Umbilical cord (tissue), 2 donors: Measurements from ENCODE around the gene PARD6A. TPM values are rescaled to one million over a fixed set of nuclear protein-coding genes. Genes with fewer than 3 reads are reported as not detected.

Experiments
- DNase-seq: peaks from one replicate; pipeline ENCODE4 v3.0.0-alpha.2; 2015; ENCODE audit warnings: low spot score
- total RNA-seq: library from RNA; depleted of rRNA; stranded (reverse); fragments of >200 nt; gene quantifications from one replicate; pipeline ENCODE4 v1.2.3, GENCODE V29; 2014; ENCODE audit warnings: low replicate concordance; ENCODE audit not compliant: insufficient read depth

PARD6A gene, protein sequence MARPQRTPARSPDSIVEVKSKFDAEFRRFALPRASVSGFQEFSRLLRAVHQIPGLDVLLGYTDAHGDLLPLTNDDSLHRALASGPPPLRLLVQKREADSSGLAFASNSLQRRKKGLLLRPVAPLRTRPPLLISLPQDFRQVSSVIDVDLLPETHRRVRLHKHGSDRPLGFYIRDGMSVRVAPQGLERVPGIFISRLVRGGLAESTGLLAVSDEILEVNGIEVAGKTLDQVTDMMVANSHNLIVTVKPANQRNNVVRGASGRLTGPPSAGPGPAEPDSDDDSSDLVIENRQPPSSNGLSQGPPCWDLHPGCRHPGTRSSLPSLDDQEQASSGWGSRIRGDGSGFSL
- total RNA-seq = 1.9 TPM

GRCh38 chr16:67660564-67661028 lies at the start of gene PARD6A:
PARD6A (plus strand) TSS chr16:67660960; CDS start chr16:67661039, 79 bp downstream.
- peak; percentile 98 for DNase-seq

- no peak for DNase-seq
Observed at GRCh38 chr16:67613808-67614207, 47.0 kb upstream of the PARD6A start.

GRCh38 chr16:67628216-67628615 lies 32.5 kb upstream of the PARD6A start:
- no peak for DNase-seq

DNA sequence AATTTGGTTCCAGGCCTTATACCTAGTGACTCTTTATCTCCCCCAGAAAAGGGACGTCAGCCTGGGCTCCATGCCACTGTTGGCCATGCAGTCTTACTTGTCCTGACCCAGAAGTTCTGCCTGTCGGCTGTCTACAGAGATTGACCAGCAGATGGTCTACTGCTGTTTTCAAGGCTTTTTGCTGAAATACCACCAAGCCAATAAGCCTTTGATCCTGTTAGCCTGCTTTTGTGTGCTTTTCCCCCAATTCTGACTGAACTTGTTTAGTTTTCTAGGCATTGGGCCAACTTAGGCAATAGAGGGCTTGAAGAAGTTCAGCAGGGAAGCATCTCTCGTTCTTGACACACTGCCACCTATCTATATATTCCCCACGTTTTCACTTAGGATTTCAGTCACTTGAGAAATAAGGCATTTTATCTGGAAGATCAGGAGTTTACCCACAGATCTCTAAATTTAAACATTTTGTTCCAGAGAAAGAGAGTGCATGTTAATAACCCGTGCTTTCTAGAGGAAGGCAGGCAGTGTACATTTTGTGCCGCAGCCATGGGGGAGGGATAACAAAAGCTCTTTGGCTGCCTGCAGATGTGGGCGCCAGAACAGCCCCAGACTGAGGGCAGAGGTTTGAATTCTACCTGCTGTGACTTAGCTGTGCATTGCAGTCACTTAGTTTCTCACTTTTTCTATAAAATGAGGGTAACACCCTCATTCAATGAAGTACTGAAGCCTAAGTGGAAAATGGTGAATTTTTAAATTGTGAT lies 28.2 kb upstream of the PARD6A start:
- DNase-seq = peak; percentile 97

DNA sequence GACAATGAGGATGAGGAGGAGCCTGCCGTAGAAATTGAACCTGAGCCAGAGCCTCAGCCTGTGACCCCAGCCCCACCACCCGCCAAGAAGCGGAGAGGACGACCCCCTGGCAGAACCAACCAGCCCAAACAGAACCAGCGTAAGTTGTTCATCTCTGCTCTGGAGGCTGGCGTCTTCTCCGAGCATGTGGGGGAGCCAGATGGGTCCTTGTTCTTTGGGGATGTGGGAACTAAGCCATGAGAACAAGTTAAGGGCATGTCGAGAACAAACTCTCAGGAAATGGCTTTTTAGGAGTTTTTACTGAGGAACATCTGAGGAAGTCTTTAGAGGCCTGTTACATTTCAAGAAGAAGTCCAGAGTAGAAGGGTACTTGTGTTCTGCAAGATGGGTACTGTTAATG lies 24.0 kb upstream of the PARD6A start:
- DNase-seq = no peak

DNA sequence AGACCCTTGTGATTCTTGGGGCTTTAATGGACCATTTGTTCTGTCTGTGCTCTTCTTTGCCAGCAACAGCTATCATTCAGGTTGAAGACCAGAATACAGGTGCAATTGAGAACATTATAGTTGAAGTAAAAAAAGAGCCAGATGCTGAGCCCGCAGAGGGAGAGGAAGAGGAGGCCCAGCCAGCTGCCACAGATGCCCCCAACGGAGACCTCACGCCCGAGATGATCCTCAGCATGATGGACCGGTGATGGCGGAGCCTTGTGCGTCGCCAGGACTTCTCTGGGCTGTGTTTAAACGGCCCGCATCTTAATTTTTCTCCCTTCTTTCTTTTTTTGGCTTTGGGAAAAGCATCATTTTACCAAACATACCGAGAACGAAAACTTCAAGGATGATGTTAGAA lies 23.1 kb upstream of the PARD6A start:
- DNase-seq = no peak

DNA sequence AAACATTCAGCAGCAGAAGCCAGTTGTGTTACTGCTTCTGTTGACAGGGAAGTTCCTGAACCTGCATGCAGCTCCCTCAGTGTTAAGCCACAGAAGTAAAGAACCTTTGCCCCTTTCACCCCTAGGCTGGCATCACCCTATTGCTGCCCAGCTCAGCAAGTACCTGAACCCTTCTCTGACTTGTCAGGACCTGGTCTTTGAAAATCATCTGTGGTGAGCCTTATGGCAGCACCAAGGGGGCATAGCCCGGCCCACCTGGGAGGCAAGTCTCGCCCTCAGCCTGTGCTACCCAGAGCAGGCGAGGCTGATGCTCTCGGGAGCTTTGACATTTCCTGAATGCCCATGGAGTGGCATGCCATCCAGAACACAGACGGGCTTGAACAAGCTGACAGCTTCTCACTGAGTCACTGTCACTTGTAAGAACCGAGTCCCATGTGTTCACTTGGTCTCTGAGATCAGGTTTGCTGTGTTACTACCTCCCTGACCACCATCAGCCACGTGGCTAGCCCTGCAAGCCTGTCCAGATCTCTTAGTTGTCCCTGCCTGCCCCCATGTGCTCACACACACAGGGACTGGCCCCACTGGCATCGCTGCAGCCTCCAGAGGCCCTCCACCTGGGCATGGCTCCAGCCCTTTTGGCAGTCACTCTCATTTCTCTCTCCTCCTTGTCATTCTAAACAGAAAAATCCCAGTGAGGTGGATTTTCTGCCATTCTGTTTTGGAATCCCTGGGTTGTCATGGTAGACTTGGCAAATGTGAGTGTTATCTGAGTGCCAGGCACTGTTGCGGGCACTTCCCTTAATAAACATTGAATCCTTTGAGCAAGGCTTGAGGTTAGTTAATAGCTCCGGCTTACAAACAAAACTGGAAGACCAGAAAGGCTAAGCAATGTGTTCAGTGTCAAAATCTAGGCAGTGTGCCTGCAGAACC lies 18.7 kb upstream of the PARD6A start:
- peak; percentile 47 for DNase-seq

- DNase-seq = no peak
Observed at GRCh38 chr16:67644038-67644437, 16.7 kb upstream of the PARD6A start.

DNA sequence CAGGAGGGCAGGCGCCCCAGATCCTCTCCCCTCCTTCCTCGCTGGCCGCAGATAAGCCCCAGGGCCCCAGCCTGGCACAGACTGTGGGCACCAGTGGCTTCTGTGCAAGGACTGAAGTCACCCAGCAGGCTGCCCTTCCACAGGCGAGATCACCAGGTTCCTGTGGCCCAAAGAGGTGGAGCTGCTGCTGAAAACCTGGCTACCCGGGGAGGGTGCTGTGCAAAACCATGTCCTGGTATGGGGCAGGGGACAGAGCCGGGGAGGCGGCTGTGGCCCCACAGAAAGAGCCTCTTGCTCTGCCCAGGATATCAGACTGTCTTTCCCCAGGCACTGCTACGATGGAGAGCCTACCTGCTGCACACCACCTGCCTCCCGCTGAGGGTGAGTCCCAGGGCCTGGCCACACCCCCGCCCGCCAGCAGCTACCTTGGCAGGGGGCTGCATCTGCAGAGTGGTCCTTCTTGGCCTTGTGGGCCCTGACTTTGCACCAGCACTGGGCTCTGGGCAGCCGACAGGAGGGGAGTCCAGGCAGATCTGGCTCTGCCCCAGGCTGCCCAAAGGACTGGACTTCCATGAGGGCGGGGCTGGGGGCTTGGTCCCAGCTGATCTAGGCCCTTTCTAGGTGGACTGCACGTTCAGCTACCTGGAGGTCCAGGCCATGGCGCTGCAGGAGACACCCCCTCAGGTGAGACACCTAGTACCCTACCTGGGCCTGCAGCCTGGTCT lies 15.2 kb upstream of the PARD6A start:
- DNase-seq = no peak

DNA sequence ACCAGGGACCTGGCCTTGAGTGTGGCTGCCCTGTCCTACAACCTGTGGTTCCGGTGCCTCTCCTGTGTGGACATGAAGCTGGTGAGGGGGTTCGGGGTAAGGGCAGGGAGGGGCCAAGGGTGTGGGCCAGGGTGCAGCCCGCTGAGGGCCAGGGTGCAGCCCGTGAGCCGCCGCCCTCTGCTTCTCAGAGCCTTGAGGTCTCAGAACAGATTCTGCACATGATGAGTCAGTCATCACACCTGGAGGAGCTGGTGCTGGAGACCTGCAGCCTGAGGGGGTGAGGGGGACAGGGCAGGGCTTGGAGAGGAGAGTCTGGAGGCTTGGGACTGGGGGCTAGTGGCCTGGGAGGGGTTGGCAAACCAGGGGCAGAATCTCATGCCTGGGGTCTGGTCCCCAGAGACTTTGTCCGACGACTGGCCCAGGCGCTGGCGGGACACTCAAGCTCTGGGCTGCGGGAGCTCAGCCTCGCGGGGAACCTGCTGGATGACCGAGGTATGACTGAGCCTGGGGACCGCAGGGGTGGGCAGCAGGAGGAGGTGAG lies 13.6 kb upstream of the PARD6A start:
- no peak for DNase-seq

DNA sequence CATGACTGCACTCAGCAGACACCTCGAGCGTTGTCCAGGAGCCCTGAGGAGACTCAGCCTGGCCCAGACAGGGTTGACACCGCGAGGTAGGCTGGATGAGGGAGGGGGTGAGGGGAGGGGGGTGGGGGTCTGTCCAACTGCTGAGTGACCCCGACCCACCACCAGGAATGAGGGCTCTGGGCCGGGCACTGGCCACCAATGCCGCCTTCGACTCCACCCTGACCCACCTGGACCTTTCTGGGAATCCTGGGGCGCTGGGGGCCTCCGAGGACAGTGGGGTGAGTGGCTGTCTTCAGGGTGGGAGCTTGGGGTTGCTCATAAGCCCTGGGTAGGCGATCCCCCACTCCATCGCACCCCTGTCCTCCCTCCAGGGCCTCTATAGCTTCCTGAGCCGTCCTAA lies 13.1 kb upstream of the PARD6A start:
- DNase-seq = no peak

DNA sequence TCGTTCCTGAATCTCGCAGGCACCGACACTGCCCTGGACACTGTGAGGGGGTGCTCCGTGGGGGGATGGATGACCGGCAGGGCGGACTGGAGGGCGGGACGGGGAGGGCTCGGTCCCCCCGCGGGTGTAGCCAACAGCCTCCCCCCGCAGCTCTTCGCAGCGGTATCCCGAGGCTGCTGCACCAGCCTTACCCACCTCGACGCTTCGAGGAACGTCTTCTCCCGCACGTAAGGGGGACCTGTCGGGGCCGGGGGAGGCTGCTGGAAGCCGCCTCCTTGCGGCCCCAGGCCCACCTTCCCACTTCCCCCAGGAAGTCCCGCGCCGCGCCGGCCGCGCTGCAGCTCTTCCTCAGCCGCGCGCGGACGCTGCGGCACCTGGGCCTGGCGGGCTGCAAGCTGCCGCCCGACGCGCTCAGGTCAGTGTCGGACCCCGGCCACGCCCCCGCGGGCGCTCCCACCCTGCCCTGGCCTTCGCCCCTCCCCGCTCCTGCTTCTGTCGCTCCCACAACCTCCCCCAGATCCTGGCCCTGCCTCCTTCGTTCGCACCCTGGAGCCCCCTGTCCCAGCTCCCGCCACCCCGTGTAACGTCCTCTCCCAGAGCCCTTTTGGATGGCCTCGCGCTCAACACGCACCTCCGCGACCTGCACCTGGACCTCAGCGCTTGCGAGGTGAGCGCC lies 12.5 kb upstream of the PARD6A start:
- DNase-seq = no peak

DNA sequence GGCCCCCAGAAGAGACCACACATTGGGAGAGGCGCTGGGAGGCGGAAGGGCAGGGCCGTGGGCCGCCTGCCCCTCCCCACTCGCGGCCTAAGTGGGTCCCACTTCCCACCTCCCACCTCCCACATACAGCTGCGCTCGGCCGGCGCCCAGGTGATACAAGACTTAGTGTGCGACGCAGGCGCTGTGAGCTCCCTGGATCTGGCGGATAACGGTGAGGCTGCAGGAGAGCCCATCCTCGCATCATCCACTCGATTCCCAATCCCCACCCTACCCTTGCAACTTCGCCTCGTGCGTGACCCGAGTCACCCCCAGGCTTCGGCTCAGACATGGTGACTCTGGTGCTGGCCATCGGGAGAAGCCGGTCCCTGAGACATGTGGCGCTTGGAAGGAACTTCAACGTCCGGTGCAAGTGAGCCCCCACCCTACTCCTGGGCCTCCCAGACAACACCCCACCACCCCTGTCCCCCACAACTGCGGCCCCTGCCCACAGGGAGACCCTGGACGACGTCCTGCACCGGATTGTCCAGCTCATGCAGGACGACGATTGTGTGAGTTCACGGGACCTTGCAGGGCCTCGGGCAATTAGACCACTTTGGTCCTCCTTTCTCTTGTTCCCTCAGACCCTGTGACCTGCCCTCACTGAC lies 11.9 kb upstream of the PARD6A start:
- no peak for DNase-seq

DNA sequence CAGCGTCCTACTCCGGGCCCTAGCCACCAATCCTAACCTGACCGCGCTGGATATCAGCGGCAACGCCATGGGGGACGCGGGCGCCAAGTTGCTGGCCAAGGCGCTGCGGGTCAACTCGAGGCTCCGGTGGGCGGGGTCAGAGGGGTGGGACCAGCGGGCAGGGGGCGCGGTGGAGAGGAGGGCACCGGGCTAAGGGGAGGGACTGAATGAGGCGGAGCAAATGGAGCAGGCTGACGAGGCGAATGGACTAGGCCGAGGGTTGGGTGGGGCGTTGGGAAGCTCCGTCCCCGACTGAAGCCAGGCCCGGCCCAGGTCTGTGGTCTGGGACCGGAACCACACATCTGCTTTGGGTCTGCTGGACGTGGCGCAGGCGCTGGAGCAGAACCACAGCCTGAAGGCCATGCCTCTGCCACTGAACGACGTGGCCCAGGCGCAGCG lies 11.2 kb upstream of the PARD6A start:
- no peak for DNase-seq

- no peak for DNase-seq
Observed at GRCh38 chr16:67650023-67650422, 10.7 kb upstream of the PARD6A start.

GRCh38 chr16:67651039-67651438 lies 9.7 kb upstream of the PARD6A start:
- no peak for DNase-seq

DNA sequence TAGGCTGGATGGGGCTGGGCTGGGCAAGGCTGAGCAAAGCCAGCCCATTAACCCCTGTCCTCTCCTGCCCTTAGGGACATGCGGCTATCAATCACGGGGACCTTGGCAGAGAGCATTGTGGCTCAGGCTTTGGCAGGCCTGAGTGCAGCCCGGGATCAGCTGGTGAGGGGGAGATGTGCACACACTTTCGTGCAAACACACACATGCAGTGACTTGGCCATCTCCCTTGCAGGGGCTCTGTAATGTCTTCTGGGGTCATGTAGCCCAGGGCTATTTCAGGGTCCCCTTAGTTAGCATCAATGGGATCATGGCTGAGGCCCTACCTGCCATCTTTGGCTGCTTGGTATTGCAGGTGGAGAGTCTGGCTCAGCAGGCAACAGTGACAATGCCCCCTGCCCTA lies 8.9 kb upstream of the PARD6A start:
- DNase-seq = no peak

GRCh38 chr16:67652578-67653127 lies 8.1 kb upstream of the PARD6A start:
- no peak for DNase-seq

GRCh38 chr16:67653128-67653788 lies 7.5 kb upstream of the PARD6A start:
- no peak for DNase-seq
